Spleen (tissue), 7 donors: ENCODE results near the gene LMOD1.

Experiments used
- POLR2A ChIP-seq, 3 donors: fragments of 450-650 bp; IDR thresholded peaks; one replicate each; pipeline ENCODE4 v1.5.1; 2017; ENCODE audit warnings: antibody characterized with exemption in 3 of 3, mild to moderate bottlenecking in 1 of 3
- POLR2AphosphoS5 ChIP-seq, 3 donors: sonication (generic); formaldehyde crosslinking; IDR thresholded peaks; one replicate each; pipeline ENCODE4 v1.5.1; 2017; ENCODE audit warnings: antibody characterized with exemption in 3 of 3
- TF ChIP-seq, protein P1 (sequence below), 11 experiments: fragments of 200-600 bp in 7 of 11; fragments of 450-650 bp in 4 of 11; sonication (generic) in 4 of 11; IDR thresholded peaks in 8 of 11; conservative IDR thresholded peaks in 3 of 11; 1 replicate in 7 of 11; 2 replicates in 4 of 11; pipeline versions ENCODE4 v1.4.0 to v1.8.0; 2016 to 2021; ENCODE audit warnings: antibody characterized with exemption in 11 of 11, inconsistent platforms in 4 of 11, mild to moderate bottlenecking in 1 of 11
- donor health status: DM: no; HTN: no; CAD: no; lungs with moderate emphysema.
- donor health status: DM: no; HTN: no; CAD: no.
- donor health status: DM: no; HTN: no; CAD: no.

DNA sequence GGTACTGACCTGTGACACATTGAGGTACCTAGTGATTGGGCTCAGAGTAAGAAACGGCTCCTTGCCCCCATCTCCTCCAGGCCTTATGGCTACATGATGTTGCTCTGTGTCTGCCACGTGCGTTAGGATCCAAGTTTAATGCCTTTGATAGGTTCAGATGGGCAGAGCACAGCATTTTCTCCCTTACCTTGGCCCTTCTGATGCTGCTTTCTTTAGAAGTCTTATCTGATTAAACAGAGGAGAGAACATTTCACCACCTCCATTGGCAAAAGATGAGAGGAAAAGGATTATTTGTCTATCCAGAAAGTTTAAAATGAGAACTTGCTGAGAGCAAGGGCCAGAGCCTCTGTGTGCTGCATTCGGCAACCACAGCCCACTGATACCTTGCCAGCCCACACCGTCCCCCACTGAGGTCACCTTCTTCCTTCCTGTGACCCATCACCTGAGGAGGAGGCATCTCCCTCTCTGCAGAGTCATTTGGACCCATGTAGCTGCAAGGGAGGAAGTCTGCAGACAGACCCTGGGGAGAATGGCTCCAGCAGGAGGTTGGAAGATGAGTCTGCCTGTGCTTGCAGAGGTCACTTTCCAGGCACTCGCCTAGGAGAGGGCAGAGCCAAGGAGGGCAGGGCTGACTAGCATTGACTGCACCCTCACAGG is 41.0 kb downstream of the LMOD1 start:
- TF ChIP-seq POLR2A (IDR thresholded peaks at IDR 0.05) = no peak
- TF ChIP-seq, protein P1, sequence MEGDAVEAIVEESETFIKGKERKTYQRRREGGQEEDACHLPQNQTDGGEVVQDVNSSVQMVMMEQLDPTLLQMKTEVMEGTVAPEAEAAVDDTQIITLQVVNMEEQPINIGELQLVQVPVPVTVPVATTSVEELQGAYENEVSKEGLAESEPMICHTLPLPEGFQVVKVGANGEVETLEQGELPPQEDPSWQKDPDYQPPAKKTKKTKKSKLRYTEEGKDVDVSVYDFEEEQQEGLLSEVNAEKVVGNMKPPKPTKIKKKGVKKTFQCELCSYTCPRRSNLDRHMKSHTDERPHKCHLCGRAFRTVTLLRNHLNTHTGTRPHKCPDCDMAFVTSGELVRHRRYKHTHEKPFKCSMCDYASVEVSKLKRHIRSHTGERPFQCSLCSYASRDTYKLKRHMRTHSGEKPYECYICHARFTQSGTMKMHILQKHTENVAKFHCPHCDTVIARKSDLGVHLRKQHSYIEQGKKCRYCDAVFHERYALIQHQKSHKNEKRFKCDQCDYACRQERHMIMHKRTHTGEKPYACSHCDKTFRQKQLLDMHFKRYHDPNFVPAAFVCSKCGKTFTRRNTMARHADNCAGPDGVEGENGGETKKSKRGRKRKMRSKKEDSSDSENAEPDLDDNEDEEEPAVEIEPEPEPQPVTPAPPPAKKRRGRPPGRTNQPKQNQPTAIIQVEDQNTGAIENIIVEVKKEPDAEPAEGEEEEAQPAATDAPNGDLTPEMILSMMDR (IDR thresholded peaks at IDR 0.05 in 8 of 11, conservative IDR thresholded peaks at IDR 0.05 in 3 of 11) = no peak
- no peak for TF ChIP-seq POLR2AphosphoS5 (IDR thresholded peaks at IDR 0.05)
